GM12864 (cell line): ENCODE data around the gene TMEM125.

Experiments
- DNase-seq: peaks from one replicate; pipeline ENCODE4 v3.0.0-alpha.2; 2011; ENCODE audit warnings: low read depth
- H3K4me3 ChIP-seq: 2 replicates; pipeline ENCODE4 v1.5.1; 2011; ENCODE audit warnings: mild to moderate bottlenecking, low read depth, low read length, control low read depth
- CTCF ChIP-seq: IDR thresholded peaks from 2 replicates; pipeline ENCODE4 v1.5.1; 2011; ENCODE audit warnings: low read depth, mild to moderate bottlenecking, moderate library complexity, low read length, control low read depth, inconsistent platforms; ENCODE audit errors: missing control alignments

TMEM125 gene

GRCh38 chr1:43229826-43230780, 39.7 kb upstream of the TMEM125 start:
- no peak overlapping the region for H3K4me3 ChIP-seq
- TF ChIP-seq CTCF, result no peak
- no peak for DNase-seq

- no peak overlapping the region for H3K4me3 ChIP-seq
- no peak for DNase-seq
- no peak for TF ChIP-seq CTCF
These were observed 37.7 kb upstream of the TMEM125 start for GRCh38 chr1:43232074-43232473.

GRCh38 chr1:43232482-43232881, 37.3 kb upstream of the TMEM125 start:
- DNase-seq, result no peak
- TF ChIP-seq CTCF, result no peak
- H3K4me3 ChIP-seq, result no peak overlapping the region

- DNase-seq, result no peak
- TF ChIP-seq CTCF, result no peak
- no peak overlapping the region for H3K4me3 ChIP-seq
These were observed 36.2 kb upstream of the TMEM125 start for GRCh38 chr1:43233631-43234030.

GRCh38 chr1:43234267-43234666, 35.5 kb upstream of the TMEM125 start:
- H3K4me3 ChIP-seq, result no peak overlapping the region
- no peak for DNase-seq
- TF ChIP-seq CTCF, result no peak

- TF ChIP-seq CTCF, result no peak
- DNase-seq, result no peak
- H3K4me3 ChIP-seq, result no peak overlapping the region
These were observed 34.7 kb upstream of the TMEM125 start for GRCh38 chr1:43235040-43235439.
